GM12874 (cell line): Measurements from ENCODE around the gene VANGL2.

Experiments
- CTCF ChIP-seq: IDR thresholded peaks from 2 replicates; pipeline ENCODE4 v1.5.1; 2011; ENCODE audit warnings: low read depth, mild to moderate bottlenecking, control low read depth, low read length, moderate library complexity; ENCODE audit not compliant: insufficient read depth

The VANGL2 gene

GRCh38 chr1:160418483-160418882 is 18.1 kb downstream of the VANGL2 start:
- TF ChIP-seq CTCF: no peak

- TF ChIP-seq CTCF: no peak
Observed at GRCh38 chr1:160419150-160419837, 18.9 kb downstream of the VANGL2 start.

GRCh38 chr1:160419838-160420169 is 19.4 kb downstream of the VANGL2 start:
- TF ChIP-seq CTCF: no peak

- TF ChIP-seq CTCF: no peak
Observed at GRCh38 chr1:160420881-160421842, 20.8 kb downstream of the VANGL2 start.

- no peak for TF ChIP-seq CTCF
Observed at GRCh38 chr1:160421881-160422280, 21.5 kb downstream of the VANGL2 start.

- no peak for TF ChIP-seq CTCF
Observed at GRCh38 chr1:160423966-160424365, 23.6 kb downstream of the VANGL2 start.

GRCh38 chr1:160425847-160426246 is 25.5 kb downstream of the VANGL2 start:
- no peak for TF ChIP-seq CTCF
